Esophagus muscularis mucosa (tissue), 3 donors: ENCODE results near the gene KMT2B.

Experiments used
- CTCF ChIP-seq, 3 experiments: fragments of 200-600 bp in 2 of 3; fragments of 450-650 bp in 1 of 3; sonication (generic) in 2 of 3; IDR thresholded peaks; one replicate each; pipeline ENCODE4 v1.5.1; 2017 to 2019; ENCODE audit warnings: antibody characterized with exemption in 3 of 3, mild to moderate bottlenecking in 2 of 3, moderate library complexity in 1 of 3
- POLR2AphosphoS5 ChIP-seq, 2 donors: sonication (generic); formaldehyde crosslinking; IDR thresholded peaks; one replicate each; pipeline ENCODE4 v1.6.1; 2017; ENCODE audit warnings: antibody characterized with exemption in 2 of 2

GRCh38 chr19:35785339-35785627 lies 67.5 kb downstream of the KMT2B start:
- no peak for TF ChIP-seq POLR2AphosphoS5 (IDR thresholded peaks at IDR 0.05)
- TF ChIP-seq CTCF (IDR thresholded peaks at IDR 0.05): no peak
